GM19240 (cell line): Measurements from ENCODE around the gene SH3BP1.
"Not testable (repeated sequence)": the region's sequence is repeated elsewhere in the genome, so short reads cannot be mapped to it uniquely, and the experiment has no call there.

Source experiments
- DNase-seq: peaks from one replicate; pipeline ENCODE4 v3.0.0; 2011; ENCODE audit warnings: low spot score; ENCODE audit not compliant: insufficient read length

The SH3BP1 gene

DNA sequence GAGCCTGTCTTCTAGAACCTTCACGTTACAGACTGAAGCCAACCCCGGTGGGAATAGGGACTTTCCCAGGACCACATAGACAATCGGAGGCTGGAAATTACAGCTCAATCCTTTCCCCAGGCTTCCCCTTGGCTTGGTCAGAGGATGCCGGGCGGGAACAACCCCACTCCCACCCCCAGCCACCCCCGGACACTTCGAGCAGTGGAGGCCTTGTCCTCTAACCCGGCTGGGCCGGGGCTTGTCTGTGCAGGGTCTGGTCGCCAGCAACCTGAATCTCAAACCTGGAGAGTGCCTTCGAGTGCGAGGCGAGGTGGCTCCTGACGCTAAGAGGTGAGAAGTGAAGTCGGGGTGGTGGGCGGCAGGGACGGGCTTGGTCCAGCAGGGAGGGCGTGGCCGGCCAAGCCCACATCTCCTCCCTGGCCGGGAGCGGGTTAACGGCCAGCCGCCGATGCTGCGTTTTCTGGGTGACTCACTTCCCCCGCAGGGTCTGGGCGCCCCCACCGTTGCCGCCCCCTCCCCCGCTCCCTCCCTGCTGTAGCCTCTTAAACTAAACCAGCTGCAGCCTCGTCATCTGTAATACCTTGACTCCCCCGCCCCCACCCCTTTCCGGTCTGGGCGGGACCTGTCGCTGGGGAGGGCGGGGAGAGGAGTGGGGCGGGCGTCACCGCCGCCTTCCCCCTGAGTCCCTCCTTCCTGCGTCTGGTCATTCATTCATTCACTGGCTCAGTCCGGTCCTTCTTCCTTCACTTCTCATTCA, 37.4 kb downstream of the SH3BP1 start:
- peak; percentile 47 for DNase-seq

GRCh38 chr22:37677493-37677974, 38.1 kb downstream of the SH3BP1 start:
- DNase-seq = no peak

DNA sequence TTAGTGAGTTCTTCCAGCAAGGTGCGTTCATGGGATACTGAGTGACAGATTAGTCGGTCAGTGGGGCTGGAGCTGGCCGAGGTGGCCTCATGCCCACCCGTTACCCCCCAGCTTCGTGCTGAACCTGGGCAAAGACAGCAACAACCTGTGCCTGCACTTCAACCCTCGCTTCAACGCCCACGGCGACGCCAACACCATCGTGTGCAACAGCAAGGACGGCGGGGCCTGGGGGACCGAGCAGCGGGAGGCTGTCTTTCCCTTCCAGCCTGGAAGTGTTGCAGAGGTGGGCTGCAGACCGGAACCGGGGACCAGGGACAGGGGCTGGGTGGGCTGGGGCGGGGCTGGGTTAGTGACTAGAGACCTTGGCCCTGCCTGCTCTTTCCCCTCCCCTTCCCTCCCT, 38.9 kb downstream of the SH3BP1 start:
- DNase-seq = no peak

- no peak for DNase-seq
These were observed 40.2 kb downstream of the SH3BP1 start for GRCh38 chr22:37679670-37680069.

DNA sequence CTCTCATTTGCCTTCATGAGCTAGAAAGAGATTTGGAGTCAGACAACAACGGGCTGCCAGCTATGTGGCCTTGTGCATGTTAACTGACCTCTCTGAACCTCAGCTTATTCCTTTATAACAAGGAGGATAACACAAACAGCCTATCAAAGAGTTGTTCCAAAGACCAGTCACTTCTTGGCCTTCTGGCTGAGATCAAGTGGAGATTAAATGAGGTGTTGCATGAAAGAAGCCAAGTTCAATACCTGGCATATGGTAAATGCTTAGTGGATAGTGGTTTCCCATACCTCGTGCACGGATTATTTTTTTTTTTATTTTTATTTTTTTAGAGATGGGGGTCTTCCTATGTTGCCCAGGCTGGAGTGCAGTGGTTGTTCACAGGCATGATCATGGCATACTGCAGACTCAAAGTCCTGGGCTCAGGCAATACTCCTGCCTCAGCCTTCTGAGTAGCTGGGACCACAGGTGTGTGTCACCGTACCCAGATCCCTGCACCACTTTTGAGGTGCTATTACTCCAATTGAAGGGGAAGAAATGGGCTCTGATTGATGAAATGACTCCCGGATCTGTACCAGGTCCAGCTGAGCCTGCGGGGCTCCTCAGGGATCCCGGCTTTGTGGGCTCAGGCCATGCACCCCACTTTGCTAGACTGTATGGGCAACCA, 40.9 kb downstream of the SH3BP1 start:
- DNase-seq = no peak

GRCh38 chr22:37681001-37681424, 41.5 kb downstream of the SH3BP1 start:
- no peak for DNase-seq

DNA sequence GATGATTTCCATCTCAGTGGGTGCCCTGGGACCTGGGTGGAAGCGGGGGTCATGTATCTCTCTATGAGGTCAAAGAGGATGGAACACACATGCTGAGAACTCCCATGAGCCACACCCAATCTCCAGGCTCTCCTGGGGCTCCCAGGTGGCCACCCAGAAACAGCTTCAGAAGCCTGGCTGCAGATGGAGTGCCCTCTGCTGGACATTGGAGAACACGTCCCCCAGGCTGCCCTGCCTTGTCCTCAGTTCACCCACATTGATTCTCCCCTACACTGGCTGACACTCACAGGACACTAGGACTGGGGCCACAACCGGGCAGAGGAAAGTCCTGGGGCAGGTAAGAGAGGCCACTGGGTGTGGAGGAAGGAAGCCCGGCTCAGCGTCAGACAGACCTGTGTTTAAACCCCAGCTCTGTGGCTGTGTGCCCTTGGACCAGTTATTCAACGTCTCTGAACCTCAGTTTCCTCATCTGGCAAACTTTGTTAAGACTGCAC, 42.1 kb downstream of the SH3BP1 start:
- DNase-seq = peak; percentile 58

DNA sequence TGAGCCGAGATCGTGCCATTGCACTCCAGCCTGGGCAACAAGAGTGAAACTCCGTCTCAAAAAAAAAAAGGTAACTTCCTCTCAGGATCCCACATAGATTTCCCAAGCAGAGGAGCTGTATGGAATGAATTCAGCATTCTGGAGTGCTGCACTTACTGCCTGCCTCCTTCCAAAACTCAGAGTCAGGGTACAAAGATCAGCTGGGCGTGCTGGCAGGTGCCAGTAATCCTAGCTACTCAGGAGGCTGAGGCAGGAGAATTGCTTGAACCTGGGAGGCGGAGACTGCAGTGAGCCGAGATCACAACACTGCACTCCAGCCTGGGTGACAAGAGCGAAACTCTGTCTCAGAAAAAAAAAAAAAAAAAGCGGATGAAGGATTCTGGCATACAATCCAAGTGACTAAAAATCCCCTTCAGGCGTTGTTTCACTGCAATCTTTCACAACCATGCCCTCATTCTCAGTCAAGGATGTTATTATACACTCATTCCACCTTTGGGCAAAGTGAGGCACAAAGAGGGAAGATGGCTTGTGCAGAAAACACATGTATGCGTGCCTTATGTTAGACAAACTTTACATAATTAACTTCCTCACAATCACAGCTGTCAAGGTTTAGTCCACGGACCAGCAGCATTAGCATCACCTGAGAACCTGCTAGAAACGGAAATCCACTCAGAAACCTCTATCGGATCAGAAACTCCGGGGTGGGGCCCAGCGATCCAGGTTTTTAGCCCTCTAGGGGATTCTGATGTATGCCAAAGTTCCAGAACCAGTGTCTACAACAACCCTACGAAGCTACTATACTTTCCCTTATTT, 45.5 kb downstream of the SH3BP1 start:
- DNase-seq = no peak

DNA sequence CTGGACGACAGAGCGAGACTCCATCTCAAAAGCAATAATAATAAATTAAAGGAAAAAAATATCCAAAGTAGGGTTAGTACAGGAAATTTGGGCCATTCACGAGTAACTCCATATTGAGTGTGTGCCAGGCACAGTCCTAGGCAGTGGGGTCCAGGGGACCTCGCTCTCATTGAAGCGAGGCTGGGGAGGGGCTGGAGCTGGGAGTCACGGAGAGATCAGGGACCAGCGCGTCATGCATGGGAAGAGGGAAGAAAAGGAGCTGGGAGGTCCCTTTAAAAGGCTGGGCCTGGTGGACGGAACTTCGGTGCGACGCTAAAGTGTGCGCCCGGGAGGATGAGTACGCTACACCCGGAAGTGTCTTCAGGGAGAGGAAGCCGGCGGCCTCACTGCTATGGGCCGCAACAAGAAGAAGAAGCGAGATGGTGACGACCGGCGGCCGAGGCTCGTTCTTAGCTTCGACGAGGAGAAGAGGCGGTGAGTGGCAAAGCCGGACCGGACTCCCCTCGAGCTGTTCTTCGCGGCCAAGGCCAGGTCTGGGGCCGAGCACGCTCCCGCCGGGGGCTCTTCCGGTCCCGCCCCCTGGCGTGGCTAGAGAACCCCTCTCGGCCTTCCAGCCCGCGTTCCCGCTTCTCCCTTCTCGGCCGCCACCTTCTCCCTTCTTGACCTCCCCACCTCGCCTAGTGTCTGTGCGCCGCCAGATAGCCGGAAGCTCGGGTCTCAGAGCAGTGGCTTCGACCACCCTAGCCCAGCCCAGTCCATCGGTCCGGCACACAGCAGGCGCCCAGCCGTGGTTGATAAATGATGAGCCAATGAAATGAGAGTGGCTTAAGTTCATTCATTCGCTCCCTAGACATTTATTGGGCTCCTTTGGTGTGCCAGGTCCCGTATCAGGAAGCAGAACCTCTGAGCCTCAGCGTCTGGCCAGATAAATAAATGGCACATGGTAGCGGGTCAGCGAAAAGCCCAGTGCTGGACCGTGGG, 46.8 kb downstream of the SH3BP1 start, which contains the start of gene NOL12:
NOL12 (plus strand) TSS at position 342 of the 981 bp plus-strand sequence; CDS start at position 392, 50 bp downstream.
- peak; percentile 65 for DNase-seq

DNA sequence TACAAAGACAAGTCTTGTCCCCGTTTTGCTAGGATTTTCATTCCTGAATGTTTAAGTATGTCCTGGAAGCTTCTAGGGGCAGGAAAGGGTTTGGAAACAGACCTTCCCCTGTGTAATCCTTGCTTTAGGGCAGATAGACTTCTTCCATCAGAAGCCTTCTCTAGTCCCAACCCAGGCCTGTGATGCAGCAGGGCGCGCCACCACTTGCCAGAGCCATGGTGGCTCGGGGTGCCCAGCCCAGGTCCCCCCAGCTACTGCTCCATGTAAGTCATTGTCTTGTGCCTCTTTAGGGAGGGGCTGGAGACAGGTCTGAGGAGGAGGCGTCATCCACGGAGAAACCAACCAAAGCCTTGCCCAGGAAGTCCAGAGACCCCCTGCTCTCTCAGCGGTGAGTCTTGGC, 50.9 kb downstream of the SH3BP1 start:
- no peak for DNase-seq

GRCh38 chr22:37690901-37691504, 51.5 kb downstream of the SH3BP1 start:
- DNase-seq = no peak

- DNase-seq = no peak
These were observed 53.3 kb downstream of the SH3BP1 start for GRCh38 chr22:37692627-37693285.

GRCh38 chr22:37694131-37694530, 54.7 kb downstream of the SH3BP1 start:
- not testable (repeated sequence) for DNase-seq

GRCh38 chr22:37696260-37696656, 56.8 kb downstream of the SH3BP1 start:
- DNase-seq = not testable (repeated sequence)

DNA sequence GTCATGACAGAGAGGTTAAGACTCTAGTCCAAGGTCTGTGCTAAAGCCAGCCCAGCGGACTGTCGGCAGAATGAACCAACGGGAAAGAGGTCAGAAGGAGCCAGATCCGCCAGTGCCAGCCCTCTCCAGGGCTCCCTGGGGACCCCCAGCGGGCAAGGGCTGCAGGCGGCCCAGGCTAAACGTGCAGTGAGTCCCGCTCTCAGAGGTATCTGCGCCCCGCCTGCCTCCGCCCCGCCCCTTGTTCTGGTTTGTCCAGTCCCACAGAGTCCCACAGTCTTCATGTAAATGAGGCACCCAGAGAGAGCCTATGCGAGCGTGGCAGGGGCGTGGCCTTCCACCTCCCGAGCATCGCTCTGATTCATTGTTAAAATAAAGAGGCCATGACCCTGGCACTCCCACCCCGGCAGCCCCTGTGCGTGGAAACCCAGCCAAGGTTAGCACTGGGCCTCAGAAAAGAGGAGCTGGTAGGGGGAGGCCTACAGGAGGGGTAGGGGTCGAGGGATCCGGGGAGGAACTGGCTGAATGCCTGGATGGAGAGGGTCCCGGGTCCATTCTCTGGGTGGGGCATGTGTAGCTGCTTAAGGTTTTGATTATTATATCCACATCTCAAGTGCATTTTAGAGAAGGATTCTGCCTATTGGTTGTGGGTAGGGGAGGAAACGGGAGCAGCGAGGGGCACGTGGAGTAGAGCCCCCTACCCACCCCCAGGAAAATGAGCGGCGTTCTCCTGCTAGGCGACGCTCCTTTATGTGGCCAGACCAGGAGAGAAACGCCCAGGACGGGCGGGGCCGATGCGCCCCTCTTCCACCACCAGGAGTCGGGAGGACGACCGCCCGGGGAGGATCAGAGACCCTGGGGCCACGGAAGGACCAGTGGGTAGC, 57.4 kb downstream of the SH3BP1 start, which contains the start of gene TRIOBP:
TRIOBP (plus strand) TSS at position 392 of the 881 bp plus-strand sequence. CDS start 4,318 bp downstream, outside the sequence.
- DNase-seq = peak; percentile 78

- no peak for DNase-seq
These were observed 58.0 kb downstream of the SH3BP1 start for GRCh38 chr22:37697538-37697835.

DNA sequence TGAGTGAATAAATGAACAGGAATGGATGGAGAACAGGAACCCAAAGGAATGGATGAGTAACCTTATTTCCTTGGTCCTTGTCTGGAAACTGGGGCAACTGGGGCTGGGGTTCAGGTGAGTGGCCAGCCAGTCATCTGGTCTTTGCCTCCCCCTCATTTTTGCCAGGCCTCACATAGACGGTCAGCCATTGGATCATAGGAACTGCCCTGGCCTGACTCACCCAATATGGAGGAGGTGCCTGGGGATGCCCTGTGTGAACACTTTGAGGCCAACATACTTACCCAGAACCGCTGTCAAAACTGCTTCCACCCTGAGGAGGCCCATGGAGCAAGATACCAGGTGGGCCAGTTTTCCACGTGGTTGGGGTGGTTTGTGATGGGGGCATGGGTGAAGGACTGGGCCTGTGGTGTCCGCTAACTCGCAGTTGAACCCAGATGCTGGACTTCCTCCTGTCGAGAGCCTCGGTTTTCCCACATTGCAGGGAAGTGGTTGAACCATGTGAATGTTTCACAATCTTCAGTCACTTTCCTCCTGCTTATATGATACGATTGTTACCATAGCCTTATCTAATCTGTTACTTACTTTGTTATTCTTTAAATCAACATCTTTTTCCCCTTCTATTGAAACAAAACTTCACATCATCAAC, 61.8 kb downstream of the SH3BP1 start:
- no peak for DNase-seq

GRCh38 chr22:37703906-37704305, 64.4 kb downstream of the SH3BP1 start:
- DNase-seq = no peak
